HepG2 (cell line): ENCODE measurements around the gene CORO7. TPM values are rescaled to one million over a fixed set of nuclear protein-coding genes. Genes with fewer than 3 reads are reported as not detected.

ENCODE experiments used
- AGO1 ChIP-seq: fragments of 200-400 bp; formaldehyde crosslinking; IDR thresholded peaks from 2 replicates; pipeline ENCODE4 v1.6.1; 2017; ENCODE audit warnings: mild to moderate bottlenecking, low read depth, low read length, moderate library complexity; ENCODE audit not compliant: poor library complexity, severe bottlenecking
- CEBPB ChIP-seq: IDR thresholded peaks from 2 replicates; pipeline ENCODE4 v1.6.1; 2011; ENCODE audit warnings: low read depth, low read length, improper control_type of control experiment, borderline replicate concordance
- CEBPG ChIP-seq: IDR thresholded peaks from 2 replicates; pipeline ENCODE4 v1.6.1; 2016
- FOXK1 ChIP-seq: sonication (generic); formaldehyde crosslinking; IDR thresholded peaks from 2 replicates; pipeline ENCODE4 v1.4.0; 2020; ENCODE audit warnings: low read depth, missing genetic modification reagents, borderline replicate concordance
- HMG20B ChIP-seq: conservative IDR thresholded peaks from 2 replicates; pipeline ENCODE4 v1.6.1; 2016; ENCODE audit warnings: missing genetic modification reagents, missing compliant biosample characterization
- KDM5A ChIP-seq: fragments of 200-600 bp; sonication (generic); IDR thresholded peaks from 2 replicates; pipeline ENCODE4 v1.7.0; 2018; ENCODE audit warnings: antibody characterized with exemption, mild to moderate bottlenecking, low read length, borderline replicate concordance
- MED1 ChIP-seq: sonication (generic); formaldehyde crosslinking; IDR thresholded peaks from 2 replicates; pipeline ENCODE4 v1.4.0; 2020; ENCODE audit warnings: missing genetic modification reagents
- MEF2D ChIP-seq: sonication (generic); formaldehyde crosslinking; IDR thresholded peaks from 2 replicates; pipeline ENCODE4 v1.5.1; 2020; ENCODE audit warnings: mild to moderate bottlenecking, missing genetic modification reagents
- MLLT10 ChIP-seq: sonication (generic); formaldehyde crosslinking; IDR thresholded peaks from 2 replicates; pipeline ENCODE4 v1.4.0; 2020; ENCODE audit warnings: missing genetic modification reagents
- PITX1 ChIP-seq: sonication (generic); formaldehyde crosslinking; IDR thresholded peaks from 2 replicates; pipeline ENCODE4 v1.5.1; 2020; ENCODE audit warnings: mild to moderate bottlenecking, missing genetic modification reagents
- RFXAP ChIP-seq: sonication (generic); formaldehyde crosslinking; IDR thresholded peaks from 2 replicates; pipeline ENCODE4 v1.4.0; 2020; ENCODE audit warnings: missing genetic modification reagents, borderline replicate concordance
- SOX13 ChIP-seq, 3 experiments: fragments of 450-650 bp in 1 of 3; sonication (generic) in 1 of 3; formaldehyde crosslinking in 1 of 3; IDR thresholded peaks in 2 of 3; conservative IDR thresholded peaks in 1 of 3; 2 replicates each; pipeline versions ENCODE4 v1.5.0 to v1.6.1; 2016 to 2020; ENCODE audit warnings: antibody characterized with exemption in 1 of 3, mild to moderate bottlenecking in 1 of 3, missing compliant biosample characterization in 1 of 3, missing genetic modification reagents in 1 of 3, moderate library complexity in 1 of 3
- SP1 ChIP-seq, 2 experiments: fragments of 450-650 bp in 1 of 2; sonication (generic) in 1 of 2; formaldehyde crosslinking in 1 of 2; IDR thresholded peaks; 2 replicates each; pipeline versions ENCODE4 v1.4.0 to v1.6.1; 2016 to 2020; ENCODE audit warnings: missing genetic modification reagents in 1 of 2
- SP4 ChIP-seq: sonication (generic); formaldehyde crosslinking; IDR thresholded peaks from 2 replicates; pipeline ENCODE4 v1.8.1; 2023; ENCODE audit warnings: mild to moderate bottlenecking, missing genetic modification reagents
- SRY ChIP-seq: sonication (generic); formaldehyde crosslinking; IDR thresholded peaks from 2 replicates; pipeline ENCODE4 v1.8.0; 2022; ENCODE audit warnings: mild to moderate bottlenecking, missing genetic modification reagents
- TCF12 ChIP-seq, 2 experiments: fragments of 450-650 bp in 1 of 2; sonication (generic) in 1 of 2; formaldehyde crosslinking in 1 of 2; IDR thresholded peaks; 2 replicates each; pipeline versions ENCODE4 v1.6.1 to v1.8.0; 2017 to 2022; ENCODE audit warnings: antibody characterized with exemption in 1 of 2, mild to moderate bottlenecking in 1 of 2, missing genetic modification reagents in 1 of 2, moderate library complexity in 1 of 2
- ZFX ChIP-seq: sonication (generic); formaldehyde crosslinking; IDR thresholded peaks from 2 replicates; pipeline ENCODE4 v1.4.0; 2020; ENCODE audit warnings: mild to moderate bottlenecking, low read depth, missing genetic modification reagents, moderate library complexity
- ZNF337 ChIP-seq: sonication (generic); formaldehyde crosslinking; IDR thresholded peaks from 2 replicates; pipeline ENCODE4 v1.5.1; 2020; ENCODE audit warnings: missing genetic modification reagents, low read depth, mild to moderate bottlenecking, borderline replicate concordance
- ZNF367 ChIP-seq: sonication (generic); formaldehyde crosslinking; IDR thresholded peaks from 2 replicates; pipeline ENCODE4 v1.4.0; 2020; ENCODE audit warnings: missing genetic modification reagents, borderline replicate concordance
- ZNF382 ChIP-seq: sonication (generic); formaldehyde crosslinking; IDR thresholded peaks from 2 replicates; pipeline ENCODE4 v1.5.0; 2020; ENCODE audit warnings: missing genetic modification reagents, mild to moderate bottlenecking, borderline replicate concordance
- ZNF546 ChIP-seq: sonication (generic); formaldehyde crosslinking; conservative IDR thresholded peaks from 2 replicates; pipeline ENCODE4 v1.8.1; 2023; ENCODE audit warnings: mild to moderate bottlenecking, missing genetic modification reagents
- ZNF547 ChIP-seq: sonication (generic); formaldehyde crosslinking; IDR thresholded peaks from 2 replicates; pipeline ENCODE4 v1.5.1; 2020; ENCODE audit warnings: mild to moderate bottlenecking, missing genetic modification reagents
- polyA plus RNA-seq, 8 experiments: library from polyadenylated mRNA; depleted of rRNA in 3 of 8; stranded (reverse) in 7 of 8; unstranded in 1 of 8; fragments of >200 nt; fragmentation: Illumina TruSeq in 4 of 8; extraction: Trizol in 4 of 8; gene quantifications; 2 replicates each; pipeline versions ENCODE4 v1.2.1 to v1.2.3, GENCODE V29; 2011 to 2016; ENCODE audit warnings: low read depth in 4 of 8, missing spikeins in 1 of 8, mixed read lengths in 1 of 8; ENCODE audit not compliant: insufficient read depth in 1 of 8
- total RNA-seq, 5 experiments: library from RNA; depleted of rRNA; stranded (reverse); fragments of >200 nt; fragmentation: Illumina TruSeq; extraction: Trizol; gene quantifications; 2 replicates each; pipeline ENCODE4 v1.2.3, GENCODE V29; 2016; ENCODE audit warnings: low read depth in 1 of 5
- TF ChIP-seq, protein P1 (sequence below): sonication (generic); formaldehyde crosslinking; IDR thresholded peaks from 2 replicates; pipeline ENCODE4 v1.4.0; 2020; ENCODE audit warnings: missing genetic modification reagents
- TF ChIP-seq, protein P2 (sequence below): IDR thresholded peaks from 2 replicates; pipeline ENCODE4 v1.6.1; 2018; ENCODE audit warnings: missing genetic modification reagents

Gene CORO7
- total and polyA plus RNA-seq, 2 of the 13 experiments (the other 11 are each of a cell fraction or from before 2014, with no cell fraction given): 9.9 to 14.3 TPM

DNA sequence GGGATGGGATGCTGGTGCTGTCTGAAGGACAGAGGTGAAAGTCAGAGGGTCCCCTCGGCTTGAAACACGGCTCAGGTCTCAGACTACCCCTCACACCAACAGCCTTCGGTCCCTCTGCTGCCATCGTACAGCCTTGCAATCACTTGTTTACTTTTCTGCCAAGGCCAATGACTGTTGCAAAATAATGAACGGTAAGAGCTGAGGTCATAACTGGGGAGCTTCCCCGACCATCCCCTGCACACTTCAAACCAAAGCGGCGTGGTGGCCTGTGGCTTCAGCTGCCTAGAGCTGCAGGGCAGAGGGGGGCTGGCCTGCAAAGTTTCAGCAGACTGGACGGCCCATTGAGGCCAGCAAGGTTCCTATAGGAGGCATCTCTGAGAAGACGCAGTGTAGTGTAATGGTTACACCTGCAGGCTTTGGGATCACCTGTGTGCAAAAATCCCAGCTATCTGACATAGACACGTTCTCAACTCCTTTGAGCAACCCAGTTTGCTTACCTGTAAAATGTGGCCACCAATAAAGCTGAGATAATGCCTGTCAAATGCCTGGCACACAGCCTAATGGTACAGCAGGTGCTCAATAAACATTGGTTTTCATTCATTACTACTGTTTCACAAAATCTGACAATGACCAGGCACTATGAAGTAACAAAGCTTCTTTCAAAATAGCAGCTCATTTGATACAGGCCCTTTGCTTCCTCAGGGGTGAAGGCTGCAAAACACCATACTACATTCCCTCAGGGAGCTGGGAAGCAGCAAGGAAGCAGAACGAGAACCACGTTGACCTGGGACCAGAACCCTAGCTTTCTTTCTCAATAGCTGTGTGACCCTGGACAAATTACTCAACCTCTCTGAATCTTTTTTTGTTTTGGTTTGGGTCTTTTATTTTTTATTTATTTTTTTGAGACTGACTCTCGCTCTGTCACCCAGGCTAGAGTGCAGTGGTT, 70.3 kb downstream of the CORO7 start (continued):
- TF ChIP-seq, protein P1, sequence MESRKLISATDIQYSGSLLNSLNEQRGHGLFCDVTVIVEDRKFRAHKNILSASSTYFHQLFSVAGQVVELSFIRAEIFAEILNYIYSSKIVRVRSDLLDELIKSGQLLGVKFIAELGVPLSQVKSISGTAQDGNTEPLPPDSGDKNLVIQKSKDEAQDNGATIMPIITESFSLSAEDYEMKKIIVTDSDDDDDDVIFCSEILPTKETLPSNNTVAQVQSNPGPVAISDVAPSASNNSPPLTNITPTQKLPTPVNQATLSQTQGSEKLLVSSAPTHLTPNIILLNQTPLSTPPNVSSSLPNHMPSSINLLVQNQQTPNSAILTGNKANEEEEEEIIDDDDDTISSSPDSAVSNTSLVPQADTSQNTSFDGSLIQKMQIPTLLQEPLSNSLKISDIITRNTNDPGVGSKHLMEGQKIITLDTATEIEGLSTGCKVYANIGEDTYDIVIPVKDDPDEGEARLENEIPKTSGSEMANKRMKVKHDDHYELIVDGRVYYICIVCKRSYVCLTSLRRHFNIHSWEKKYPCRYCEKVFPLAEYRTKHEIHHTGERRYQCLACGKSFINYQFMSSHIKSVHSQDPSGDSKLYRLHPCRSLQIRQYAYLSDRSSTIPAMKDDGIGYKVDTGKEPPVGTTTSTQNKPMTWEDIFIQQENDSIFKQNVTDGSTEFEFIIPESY (CRISPR knock-in tag): peak; percentile 65; the same call in 1 of the 2 replicates
- no peak for TF ChIP-seq MLLT10
- peak; percentile 98 for TF ChIP-seq CEBPB
- TF ChIP-seq, protein P2, sequence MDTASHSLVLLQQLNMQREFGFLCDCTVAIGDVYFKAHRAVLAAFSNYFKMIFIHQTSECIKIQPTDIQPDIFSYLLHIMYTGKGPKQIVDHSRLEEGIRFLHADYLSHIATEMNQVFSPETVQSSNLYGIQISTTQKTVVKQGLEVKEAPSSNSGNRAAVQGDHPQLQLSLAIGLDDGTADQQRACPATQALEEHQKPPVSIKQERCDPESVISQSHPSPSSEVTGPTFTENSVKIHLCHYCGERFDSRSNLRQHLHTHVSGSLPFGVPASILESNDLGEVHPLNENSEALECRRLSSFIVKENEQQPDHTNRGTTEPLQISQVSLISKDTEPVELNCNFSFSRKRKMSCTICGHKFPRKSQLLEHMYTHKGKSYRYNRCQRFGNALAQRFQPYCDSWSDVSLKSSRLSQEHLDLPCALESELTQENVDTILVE (CRISPR knock-in tag): peak; percentile 68; the same call in 1 of the 2 replicates
- 0 out of 2 replicates have a peak, but pooled peaks have one; percentile 23 for TF ChIP-seq ZNF337 (CRISPR knock-in tag)
- TF ChIP-seq AGO1: no peak
- peak; percentile 71; the same call in 1 of the 2 replicates for TF ChIP-seq HMG20B (CRISPR knock-in tag)
- no peak for TF ChIP-seq ZNF382 (CRISPR knock-in tag)
- TF ChIP-seq RFXAP (CRISPR knock-in tag): no peak
- no peak for TF ChIP-seq SP1 (IDR thresholded peaks at IDR 0.05)
- TF ChIP-seq SP1 (CRISPR knock-in tag; IDR thresholded peaks at IDR 0.05): no peak
- peak; percentile 16; the same call in 1 of the 2 replicates for TF ChIP-seq MEF2D (CRISPR knock-in tag)
- no peak; the same call in 1 of the 2 replicates for TF ChIP-seq PITX1
- TF ChIP-seq MED1 (CRISPR knock-in tag): peak; percentile 91
- peak; percentile 77 for TF ChIP-seq ZFX
- TF ChIP-seq ZNF547 (CRISPR knock-in tag): peak; percentile 43; the same call in 1 of the 2 replicates
- TF ChIP-seq ZNF367 (CRISPR knock-in tag): no peak
- peak; percentile 97 for TF ChIP-seq CEBPG (CRISPR knock-in tag)
- peak; percentile 17; the same call in 1 of the 2 replicates for TF ChIP-seq SP4
- no peak for TF ChIP-seq TCF12 (IDR thresholded peaks at IDR 0.05)
- peak; percentile 61; the same call in 1 of the 2 replicates for TF ChIP-seq TCF12 (CRISPR knock-in tag; IDR thresholded peaks at IDR 0.05)
- 0 out of 2 replicates have a peak, but pooled peaks have one; percentile 44 for TF ChIP-seq ZNF546 (CRISPR knock-in tag)
- peak; percentile 94 for TF ChIP-seq FOXK1 (CRISPR knock-in tag)
- TF ChIP-seq KDM5A: no peak
- no peak for TF ChIP-seq SOX13 (IDR thresholded peaks at IDR 0.05)
- peak in 1 of 2 experiments; percentile 83; a peak in 2 of 4 replicates for TF ChIP-seq SOX13 (CRISPR knock-in tag; conservative IDR thresholded peaks at IDR 0.05 in 1 of 2, IDR thresholded peaks at IDR 0.05 in 1 of 2)
- no peak for TF ChIP-seq SRY (CRISPR knock-in tag)
